GM21825 (cell line): Measurements from ENCODE around the gene TNNI3K.

ENCODE experiments used
- ATAC-seq: cut with Tn5 transposase; IDR thresholded peaks from one replicate; pipeline ENCODE4 v1.9.1; 2021; ENCODE audit warnings: mild to moderate bottlenecking, moderate library complexity; ENCODE audit not compliant: unreplicated experiment

Gene TNNI3K

GRCh38 chr1:74496669-74497068, 261.5 kb downstream of the TNNI3K start:
- ATAC-seq, result no peak

GRCh38 chr1:74498901-74499300, 263.7 kb downstream of the TNNI3K start:
- ATAC-seq, result no peak

GRCh38 chr1:74502432-74502831, 267.2 kb downstream of the TNNI3K start:
- no peak for ATAC-seq

GRCh38 chr1:74502858-74503257, 267.7 kb downstream of the TNNI3K start:
- ATAC-seq, result no peak

GRCh38 chr1:74504125-74504932, 269.1 kb downstream of the TNNI3K start:
- ATAC-seq, result peak; percentile 88

- no peak for ATAC-seq
Observed at GRCh38 chr1:74504933-74505512, 269.8 kb downstream of the TNNI3K start.

- ATAC-seq, result no peak
Observed at GRCh38 chr1:74505928-74506710, 270.9 kb downstream of the TNNI3K start.

GRCh38 chr1:74508449-74508848, 273.3 kb downstream of the TNNI3K start:
- no peak for ATAC-seq

GRCh38 chr1:74512170-74512915, 277.2 kb downstream of the TNNI3K start, which contains the start of gene LRRC53:
TSS of gene LRRC53 (minus strand) at chr1:74512611. CDS start at chr1:74483349, 29,262 bp downstream.
- ATAC-seq, result no peak

GRCh38 chr1:74513411-74514300, 278.5 kb downstream of the TNNI3K start:
- ATAC-seq, result no peak

GRCh38 chr1:74517599-74518051, 282.4 kb downstream of the TNNI3K start:
- peak; percentile 82 for ATAC-seq

- no peak for ATAC-seq
Observed at GRCh38 chr1:74522148-74522547, 287.0 kb downstream of the TNNI3K start.

- ATAC-seq, result no peak
Observed at GRCh38 chr1:74523873-74524480, 288.8 kb downstream of the TNNI3K start.

- ATAC-seq, result no peak
Observed at GRCh38 chr1:74526708-74527107, 291.5 kb downstream of the TNNI3K start.

GRCh38 chr1:74528123-74528522, 292.9 kb downstream of the TNNI3K start:
- ATAC-seq, result no peak

GRCh38 chr1:74530892-74531291, 295.7 kb downstream of the TNNI3K start:
- no peak for ATAC-seq

GRCh38 chr1:74531796-74532195, 296.6 kb downstream of the TNNI3K start:
- no peak for ATAC-seq

- no peak for ATAC-seq
Observed at GRCh38 chr1:74534241-74534640, 299.1 kb downstream of the TNNI3K start.

- no peak for ATAC-seq
Observed at GRCh38 chr1:74545821-74546220, 310.6 kb downstream of the TNNI3K start.
